ENCODE measurements around the gene KRTAP9-7. TPM values are rescaled to one million over a fixed set of nuclear protein-coding genes. Genes with fewer than 3 reads are reported as not detected.

Gene KRTAP9-7
- total RNA-seq, 1 experiment from 2014 or later, result not detected

DNA sequence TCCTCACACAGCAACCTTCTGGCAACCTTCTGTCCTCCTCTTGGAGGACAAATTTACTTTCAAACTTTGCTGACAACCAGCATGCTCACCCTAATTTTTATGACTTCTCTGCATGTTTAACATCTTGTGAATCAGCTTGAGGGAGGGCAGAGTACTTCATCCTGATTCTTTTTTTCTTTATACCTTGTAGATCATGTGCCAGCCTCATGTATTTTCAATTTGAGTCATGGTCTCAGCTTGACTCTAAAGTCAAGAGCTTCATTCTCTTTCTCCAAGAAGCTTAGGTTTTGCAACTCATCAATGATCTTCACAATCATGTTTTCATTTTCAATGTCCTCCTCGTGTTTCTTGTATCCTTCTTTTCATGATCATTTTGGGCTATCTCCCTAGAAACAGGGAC, 3.6 kb upstream of the KRTAP9-7 start:
- H3K27me3 Mint-ChIP-seq (ENCODE audit: low read depth), result no peaks in the 10 kb centered on the region

More for the DNA sequence above, 3.6 kb upstream of the KRTAP9-7 start:
- ChIA-PET CTCF (no interaction called here), POLR2A (no interaction called here)
- Mint-ChIP-seq H3K4me1 (peaks cover 8% of the 10 kb centered on the region; the same call in 1 of the 2 replicates), H3K27ac (no peak overlapping the region), H3K36me3 (no peaks in the 10 kb centered on the region), H3K9me3 (no peaks in the 10 kb centered on the region), H3K4me3 (no peak overlapping the region)
- TF ChIP-seq ZNF423 (CRISPR knock-in tag; IDR thresholded peaks at IDR 0.05), result no peak
- TF ChIP-seq, protein P1, sequence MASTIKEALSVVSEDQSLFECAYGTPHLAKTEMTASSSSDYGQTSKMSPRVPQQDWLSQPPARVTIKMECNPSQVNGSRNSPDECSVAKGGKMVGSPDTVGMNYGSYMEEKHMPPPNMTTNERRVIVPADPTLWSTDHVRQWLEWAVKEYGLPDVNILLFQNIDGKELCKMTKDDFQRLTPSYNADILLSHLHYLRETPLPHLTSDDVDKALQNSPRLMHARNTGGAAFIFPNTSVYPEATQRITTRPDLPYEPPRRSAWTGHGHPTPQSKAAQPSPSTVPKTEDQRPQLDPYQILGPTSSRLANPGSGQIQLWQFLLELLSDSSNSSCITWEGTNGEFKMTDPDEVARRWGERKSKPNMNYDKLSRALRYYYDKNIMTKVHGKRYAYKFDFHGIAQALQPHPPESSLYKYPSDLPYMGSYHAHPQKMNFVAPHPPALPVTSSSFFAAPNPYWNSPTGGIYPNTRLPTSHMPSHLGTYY (CRISPR knock-in tag; IDR thresholded peaks at IDR 0.05), result no peak
- no peak for TF ChIP-seq FOXP1 (CRISPR knock-in tag; IDR thresholded peaks at IDR 0.05; ENCODE audit: borderline replicate concordance)
- TF ChIP-seq ZNF232 (CRISPR knock-in tag; IDR thresholded peaks at IDR 0.05), result no peak
- TF ChIP-seq, protein P2, sequence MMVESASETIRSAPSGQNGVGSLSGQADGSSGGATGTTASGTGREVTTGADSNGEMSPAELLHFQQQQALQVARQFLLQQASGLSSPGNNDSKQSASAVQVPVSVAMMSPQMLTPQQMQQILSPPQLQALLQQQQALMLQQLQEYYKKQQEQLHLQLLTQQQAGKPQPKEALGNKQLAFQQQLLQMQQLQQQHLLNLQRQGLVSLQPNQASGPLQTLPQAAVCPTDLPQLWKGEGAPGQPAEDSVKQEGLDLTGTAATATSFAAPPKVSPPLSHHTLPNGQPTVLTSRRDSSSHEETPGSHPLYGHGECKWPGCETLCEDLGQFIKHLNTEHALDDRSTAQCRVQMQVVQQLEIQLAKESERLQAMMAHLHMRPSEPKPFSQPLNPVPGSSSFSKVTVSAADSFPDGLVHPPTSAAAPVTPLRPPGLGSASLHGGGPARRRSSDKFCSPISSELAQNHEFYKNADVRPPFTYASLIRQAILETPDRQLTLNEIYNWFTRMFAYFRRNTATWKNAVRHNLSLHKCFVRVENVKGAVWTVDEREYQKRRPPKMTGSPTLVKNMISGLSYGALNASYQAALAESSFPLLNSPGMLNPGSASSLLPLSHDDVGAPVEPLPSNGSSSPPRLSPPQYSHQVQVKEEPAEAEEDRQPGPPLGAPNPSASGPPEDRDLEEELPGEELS (CRISPR knock-in tag; IDR thresholded peaks at IDR 0.05), result no peak
- TF ChIP-seq, protein P3, sequence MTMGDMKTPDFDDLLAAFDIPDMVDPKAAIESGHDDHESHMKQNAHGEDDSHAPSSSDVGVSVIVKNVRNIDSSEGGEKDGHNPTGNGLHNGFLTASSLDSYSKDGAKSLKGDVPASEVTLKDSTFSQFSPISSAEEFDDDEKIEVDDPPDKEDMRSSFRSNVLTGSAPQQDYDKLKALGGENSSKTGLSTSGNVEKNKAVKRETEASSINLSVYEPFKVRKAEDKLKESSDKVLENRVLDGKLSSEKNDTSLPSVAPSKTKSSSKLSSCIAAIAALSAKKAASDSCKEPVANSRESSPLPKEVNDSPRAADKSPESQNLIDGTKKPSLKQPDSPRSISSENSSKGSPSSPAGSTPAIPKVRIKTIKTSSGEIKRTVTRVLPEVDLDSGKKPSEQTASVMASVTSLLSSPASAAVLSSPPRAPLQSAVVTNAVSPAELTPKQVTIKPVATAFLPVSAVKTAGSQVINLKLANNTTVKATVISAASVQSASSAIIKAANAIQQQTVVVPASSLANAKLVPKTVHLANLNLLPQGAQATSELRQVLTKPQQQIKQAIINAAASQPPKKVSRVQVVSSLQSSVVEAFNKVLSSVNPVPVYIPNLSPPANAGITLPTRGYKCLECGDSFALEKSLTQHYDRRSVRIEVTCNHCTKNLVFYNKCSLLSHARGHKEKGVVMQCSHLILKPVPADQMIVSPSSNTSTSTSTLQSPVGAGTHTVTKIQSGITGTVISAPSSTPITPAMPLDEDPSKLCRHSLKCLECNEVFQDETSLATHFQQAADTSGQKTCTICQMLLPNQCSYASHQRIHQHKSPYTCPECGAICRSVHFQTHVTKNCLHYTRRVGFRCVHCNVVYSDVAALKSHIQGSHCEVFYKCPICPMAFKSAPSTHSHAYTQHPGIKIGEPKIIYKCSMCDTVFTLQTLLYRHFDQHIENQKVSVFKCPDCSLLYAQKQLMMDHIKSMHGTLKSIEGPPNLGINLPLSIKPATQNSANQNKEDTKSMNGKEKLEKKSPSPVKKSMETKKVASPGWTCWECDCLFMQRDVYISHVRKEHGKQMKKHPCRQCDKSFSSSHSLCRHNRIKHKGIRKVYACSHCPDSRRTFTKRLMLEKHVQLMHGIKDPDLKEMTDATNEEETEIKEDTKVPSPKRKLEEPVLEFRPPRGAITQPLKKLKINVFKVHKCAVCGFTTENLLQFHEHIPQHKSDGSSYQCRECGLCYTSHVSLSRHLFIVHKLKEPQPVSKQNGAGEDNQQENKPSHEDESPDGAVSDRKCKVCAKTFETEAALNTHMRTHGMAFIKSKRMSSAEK (CRISPR knock-in tag; IDR thresholded peaks at IDR 0.05; ENCODE audit: borderline replicate concordance), result no peak
- TF ChIP-seq, protein P4, sequence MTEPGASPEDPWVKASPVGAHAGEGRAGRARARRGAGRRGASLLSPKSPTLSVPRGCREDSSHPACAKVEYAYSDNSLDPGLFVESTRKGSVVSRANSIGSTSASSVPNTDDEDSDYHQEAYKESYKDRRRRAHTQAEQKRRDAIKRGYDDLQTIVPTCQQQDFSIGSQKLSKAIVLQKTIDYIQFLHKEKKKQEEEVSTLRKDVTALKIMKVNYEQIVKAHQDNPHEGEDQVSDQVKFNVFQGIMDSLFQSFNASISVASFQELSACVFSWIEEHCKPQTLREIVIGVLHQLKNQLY (CRISPR knock-in tag; IDR thresholded peaks at IDR 0.05), result no peak
- TF ChIP-seq, protein P5, sequence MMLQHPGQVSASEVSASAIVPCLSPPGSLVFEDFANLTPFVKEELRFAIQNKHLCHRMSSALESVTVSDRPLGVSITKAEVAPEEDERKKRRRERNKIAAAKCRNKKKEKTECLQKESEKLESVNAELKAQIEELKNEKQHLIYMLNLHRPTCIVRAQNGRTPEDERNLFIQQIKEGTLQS (CRISPR knock-in tag; conservative IDR thresholded peaks at IDR 0.05), result no peak
- TF ChIP-seq, protein P6, sequence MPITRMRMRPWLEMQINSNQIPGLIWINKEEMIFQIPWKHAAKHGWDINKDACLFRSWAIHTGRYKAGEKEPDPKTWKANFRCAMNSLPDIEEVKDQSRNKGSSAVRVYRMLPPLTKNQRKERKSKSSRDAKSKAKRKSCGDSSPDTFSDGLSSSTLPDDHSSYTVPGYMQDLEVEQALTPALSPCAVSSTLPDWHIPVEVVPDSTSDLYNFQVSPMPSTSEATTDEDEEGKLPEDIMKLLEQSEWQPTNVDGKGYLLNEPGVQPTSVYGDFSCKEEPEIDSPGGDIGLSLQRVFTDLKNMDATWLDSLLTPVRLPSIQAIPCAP (CRISPR knock-in tag; IDR thresholded peaks at IDR 0.05), result no peak
- TF ChIP-seq, protein P7, sequence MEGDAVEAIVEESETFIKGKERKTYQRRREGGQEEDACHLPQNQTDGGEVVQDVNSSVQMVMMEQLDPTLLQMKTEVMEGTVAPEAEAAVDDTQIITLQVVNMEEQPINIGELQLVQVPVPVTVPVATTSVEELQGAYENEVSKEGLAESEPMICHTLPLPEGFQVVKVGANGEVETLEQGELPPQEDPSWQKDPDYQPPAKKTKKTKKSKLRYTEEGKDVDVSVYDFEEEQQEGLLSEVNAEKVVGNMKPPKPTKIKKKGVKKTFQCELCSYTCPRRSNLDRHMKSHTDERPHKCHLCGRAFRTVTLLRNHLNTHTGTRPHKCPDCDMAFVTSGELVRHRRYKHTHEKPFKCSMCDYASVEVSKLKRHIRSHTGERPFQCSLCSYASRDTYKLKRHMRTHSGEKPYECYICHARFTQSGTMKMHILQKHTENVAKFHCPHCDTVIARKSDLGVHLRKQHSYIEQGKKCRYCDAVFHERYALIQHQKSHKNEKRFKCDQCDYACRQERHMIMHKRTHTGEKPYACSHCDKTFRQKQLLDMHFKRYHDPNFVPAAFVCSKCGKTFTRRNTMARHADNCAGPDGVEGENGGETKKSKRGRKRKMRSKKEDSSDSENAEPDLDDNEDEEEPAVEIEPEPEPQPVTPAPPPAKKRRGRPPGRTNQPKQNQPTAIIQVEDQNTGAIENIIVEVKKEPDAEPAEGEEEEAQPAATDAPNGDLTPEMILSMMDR (IDR thresholded peaks at IDR 0.05), result no peak
- TF ChIP-seq CBFB (CRISPR knock-in tag; IDR thresholded peaks at IDR 0.05; ENCODE audit: low read depth), result no peak
- no peak for TF ChIP-seq FOXJ3 (CRISPR knock-in tag; IDR thresholded peaks at IDR 0.05; ENCODE audit: borderline replicate concordance)
- no peak for TF ChIP-seq NFE2L1 (CRISPR knock-in tag; IDR thresholded peaks at IDR 0.05)
- TF ChIP-seq GABPB1 (CRISPR knock-in tag; IDR thresholded peaks at IDR 0.05), result no peak
- no peak for TF ChIP-seq ZNF317 (CRISPR knock-in tag; IDR thresholded peaks at IDR 0.05; ENCODE audit: borderline replicate concordance, low read depth)
- TF ChIP-seq, protein P8, sequence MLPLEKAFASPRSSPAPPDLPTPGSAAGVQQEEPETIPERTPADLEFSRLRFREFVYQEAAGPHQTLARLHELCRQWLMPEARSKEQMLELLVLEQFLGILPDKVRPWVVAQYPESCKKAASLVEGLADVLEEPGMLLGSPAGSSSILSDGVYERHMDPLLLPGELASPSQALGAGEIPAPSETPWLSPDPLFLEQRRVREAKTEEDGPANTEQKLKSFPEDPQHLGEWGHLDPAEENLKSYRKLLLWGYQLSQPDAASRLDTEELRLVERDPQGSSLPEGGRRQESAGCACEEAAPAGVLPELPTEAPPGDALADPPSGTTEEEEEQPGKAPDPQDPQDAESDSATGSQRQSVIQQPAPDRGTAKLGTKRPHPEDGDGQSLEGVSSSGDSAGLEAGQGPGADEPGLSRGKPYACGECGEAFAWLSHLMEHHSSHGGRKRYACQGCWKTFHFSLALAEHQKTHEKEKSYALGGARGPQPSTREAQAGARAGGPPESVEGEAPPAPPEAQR (CRISPR knock-in tag; IDR thresholded peaks at IDR 0.05), result no peak
- TF ChIP-seq OVOL2 (CRISPR knock-in tag; IDR thresholded peaks at IDR 0.05; ENCODE audit: borderline replicate concordance), result no peak
- TF ChIP-seq JAZF1 (CRISPR knock-in tag; IDR thresholded peaks at IDR 0.05), result no peak
- no peak for TF ChIP-seq ESRRA (CRISPR knock-in tag; IDR thresholded peaks at IDR 0.05; ENCODE audit: borderline replicate concordance)
- no peak for DNase-seq (ENCODE audit: low spot score)
- ATAC-seq, result no peak
